ENCODE results near the gene SPRY1. TPM values are rescaled to one million over a fixed set of nuclear protein-coding genes. Genes with fewer than 3 reads are reported as not detected.

Gene SPRY1
- total RNA-seq, 4 donors from 2014 or later, result 34.8 to 198 (median 170) TPM

GRCh38 chr4:123380728-123381716 lies 15.6 kb upstream of the SPRY1 start:
- TF ChIP-seq CTCF (IDR thresholded peaks at IDR 0.05) (no peak), POLR2A (IDR thresholded peaks at IDR 0.05) (no peak)
- no peaks in the 10 kb centered on the region for H3K4me1 ChIP-seq
- intact Hi-C loops (cut with DNase I; ENCODE audit: low total_unique reads), result no loop called here
- H3K27ac ChIP-seq, result no peak overlapping the region
- no peaks in the 10 kb centered on the region for H3K9me3 ChIP-seq
- no peaks in the 10 kb centered on the region for H3K36me3 ChIP-seq
- DNase-seq, result no peak
- no peak overlapping the region for H3K4me3 ChIP-seq
- H3K27me3 ChIP-seq, result no peaks in the 10 kb centered on the region

DNA sequence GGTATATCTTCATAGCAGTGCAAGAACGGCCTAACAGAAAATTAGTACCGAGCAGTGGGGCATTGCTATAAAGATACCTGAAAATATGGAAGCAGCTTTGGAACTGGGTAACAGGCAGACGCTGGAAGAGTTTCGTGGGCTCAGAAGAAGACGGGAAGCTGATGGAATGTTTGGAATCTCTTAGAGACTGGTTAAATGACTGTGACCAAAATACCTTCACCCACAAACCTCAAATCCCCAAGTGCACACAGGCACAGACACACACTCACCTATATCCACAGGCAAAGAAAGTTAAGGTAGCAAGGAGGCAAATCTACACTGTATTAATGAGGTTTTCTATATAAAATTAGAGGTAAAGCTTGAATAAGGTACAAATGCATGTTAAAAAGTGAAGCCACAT lies 14.6 kb upstream of the SPRY1 start:
- intact Hi-C loops (cut with DNase I; ENCODE audit: low total_unique reads), result no loop called here
- no peak for TF ChIP-seq POLR2A (IDR thresholded peaks at IDR 0.05)
- TF ChIP-seq CTCF (IDR thresholded peaks at IDR 0.05), result no peak

DNA sequence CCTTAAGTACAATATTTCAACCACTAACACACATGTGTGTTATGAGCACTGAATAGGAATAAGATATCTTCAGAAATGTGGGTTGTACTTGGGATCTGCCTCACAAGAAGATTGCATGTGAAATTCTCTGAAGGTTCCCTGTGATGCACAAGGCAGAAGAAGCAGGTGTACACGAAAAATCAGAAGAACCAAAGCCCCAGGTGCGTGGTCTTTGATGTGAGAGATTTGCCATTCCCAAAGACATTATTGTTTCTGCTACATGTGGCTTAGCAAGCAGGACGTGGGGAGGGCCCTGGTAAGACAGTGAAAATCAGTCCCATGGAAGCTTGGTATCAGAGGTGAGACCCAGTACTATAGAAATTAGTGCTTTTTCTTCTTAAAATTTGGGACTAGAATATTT lies 13.0 kb upstream of the SPRY1 start:
- no peaks in the 10 kb centered on the region for H3K36me3 ChIP-seq
- H3K4me1 ChIP-seq, result no peaks in the 10 kb centered on the region
- intact Hi-C loops (cut with DNase I; ENCODE audit: low total_unique reads), result no loop called here
- H3K9me3 ChIP-seq, result no peaks in the 10 kb centered on the region
- DNase-seq, result no peak
- no peak overlapping the region for H3K4me3 ChIP-seq
- TF ChIP-seq CTCF (IDR thresholded peaks at IDR 0.05), result no peak
- H3K27me3 ChIP-seq, result no peaks in the 10 kb centered on the region
- H3K27ac ChIP-seq, result no peak overlapping the region

More for the DNA sequence above, 14.6 kb upstream of the SPRY1 start:
- no peak for DNase-seq
- Histone ChIP-seq H3K9me3 (no peaks in the 10 kb centered on the region), H3K36me3 (no peaks in the 10 kb centered on the region), H3K27me3 (no peaks in the 10 kb centered on the region), H3K27ac (no peak overlapping the region), H3K4me3 (no peak overlapping the region), H3K4me1 (no peaks in the 10 kb centered on the region)

- H3K4me1 ChIP-seq, result no peaks in the 10 kb centered on the region
- DNase-seq, result no peak
- no peak overlapping the region for H3K4me3 ChIP-seq
- H3K27me3 ChIP-seq, result no peaks in the 10 kb centered on the region
- intact Hi-C loops (cut with DNase I; ENCODE audit: low total_unique reads), result no loop called here
- no peaks in the 10 kb centered on the region for H3K36me3 ChIP-seq
- no peaks in the 10 kb centered on the region for H3K9me3 ChIP-seq
- H3K27ac ChIP-seq, result no peak overlapping the region
- no peak for TF ChIP-seq CTCF (IDR thresholded peaks at IDR 0.05)
- TF ChIP-seq POLR2A (IDR thresholded peaks at IDR 0.05), result no peak
These were observed 10.0 kb upstream of the SPRY1 start for GRCh38 chr4:123386609-123387008.

DNA sequence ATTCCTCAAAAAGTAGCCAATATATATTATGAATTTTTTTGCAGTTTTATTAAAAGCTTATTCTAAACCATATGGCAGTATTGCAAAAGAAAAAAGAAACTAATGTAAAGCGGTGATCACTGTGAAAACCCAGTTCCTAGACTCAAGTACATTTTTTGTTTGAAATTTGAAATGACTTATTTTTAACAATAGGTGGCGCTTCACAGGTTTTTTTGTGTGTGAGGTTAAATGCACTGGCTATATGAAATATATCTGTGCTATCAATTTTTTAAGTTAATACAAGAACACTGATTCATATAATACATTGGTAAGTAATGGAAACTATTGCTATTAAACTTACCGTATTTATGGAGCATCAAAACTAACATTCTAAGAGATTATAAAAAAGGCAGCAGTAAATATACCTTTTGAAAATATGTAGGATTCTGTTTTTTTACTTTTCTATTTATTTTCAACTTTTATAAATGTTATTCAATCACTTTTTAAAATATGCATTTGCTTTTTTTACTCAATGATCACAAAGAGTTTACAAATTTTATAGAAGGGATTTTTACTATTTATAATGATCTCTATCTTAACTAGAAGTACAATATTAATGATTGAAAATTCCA lies 5.6 kb upstream of the SPRY1 start:
- no peak overlapping the region for H3K27ac ChIP-seq
- DNase-seq, result no peak
- H3K27me3 ChIP-seq, result no peaks in the 10 kb centered on the region
- no peaks in the 10 kb centered on the region for H3K4me1 ChIP-seq
- intact Hi-C loops (cut with DNase I; ENCODE audit: low total_unique reads), result no loop called here
- TF ChIP-seq CTCF (IDR thresholded peaks at IDR 0.05), result peak; percentile 31 to 49 (median 40)
- TF ChIP-seq POLR2A (IDR thresholded peaks at IDR 0.05), result no peak
- H3K36me3 ChIP-seq, result no peaks in the 10 kb centered on the region
- no peaks in the 10 kb centered on the region for H3K9me3 ChIP-seq
- no peak overlapping the region for H3K4me3 ChIP-seq

All from uterus (tissue), 4 donors.